HepG2 (cell line): ENCODE data around the gene FNIP2. TPM values are rescaled to one million over a fixed set of nuclear protein-coding genes. Genes with fewer than 3 reads are reported as not detected.

Experiments
- ATAC-seq: fragments of 200-7000 bp; cut with Tn5 transposase; 3 replicates; pipeline ENCODE4 v1.9.1; 2020; ENCODE audit warnings: mild to moderate bottlenecking, moderate library complexity
- BruUV-seq: library from RNA; stranded (reverse); fragments of 400-500 nt; replicated peaks from 2 replicates; lab custom pipeline; 2021; lab: Mats Ljungman, UMichigan
- CTCF ChIA-PET: fragments of 300-600 bp; formaldehyde crosslinking; extraction: SDS; loops from one replicate; lab custom pipeline; 2021; ENCODE audit warnings: low total read pairs, inconsistent platforms, low intra/inter-chr PET ratio; lab: Yijun Ruan, JAX
- POLR2A ChIA-PET: fragments of 350-600 bp; sonication (Branson Sonifier 250); formaldehyde crosslinking; loops from one replicate; lab custom pipeline; 2020; ENCODE audit warnings: antibody characterized with exemption, inconsistent platforms; lab: Yijun Ruan, JAX
- DNase-seq: peaks from one replicate; pipeline ENCODE4 v3.0.0-alpha.2; 2015; ENCODE audit warnings: low spot score
- FAIRE-seq: peaks from 3 replicates; lab custom pipeline; 2011; peaks lifted over from hg19 to GRCh38; lab: Jason Lieb, UNC
- H2AFZ ChIP-seq: one replicate; pipeline ENCODE4 v1.6.1; 2011; ENCODE audit warnings: low read length, inconsistent platforms
- H3K27ac ChIP-seq: fragments of 300-600 bp; 3 replicates; pipeline ENCODE4 v1.8.0; 2011; ENCODE audit warnings: mixed run types, mild to moderate bottlenecking, mixed read lengths, low read length, inconsistent platforms; ENCODE audit not compliant: insufficient read depth; ENCODE audit errors: extremely low read length
- H3K27me3 ChIP-seq, 2 experiments: fragments of 200-600 bp in 1 of 2; 2 replicates in 1 of 2; 3 replicates in 1 of 2; pipeline versions ENCODE4 v1.6.0 to v1.8.0; 2011; ENCODE audit warnings: low read length in 2 of 2, mild to moderate bottlenecking in 2 of 2, moderate library complexity in 2 of 2, inconsistent platforms in 1 of 2; ENCODE audit not compliant: insufficient read depth in 2 of 2, control insufficient read depth in 1 of 2
- H3K36me3 ChIP-seq, 2 experiments: fragments of 200-600 bp in 1 of 2; replicated peaks in 1 of 2; 2 replicates in 1 of 2; 3 replicates in 1 of 2; pipeline versions ENCODE4 v1.5.1 to v1.8.0; 2011; ENCODE audit warnings: low read length in 2 of 2, inconsistent platforms in 1 of 2; ENCODE audit not compliant: insufficient read depth in 2 of 2, control insufficient read depth in 1 of 2
- H3K4me1 ChIP-seq: 2 replicates; pipeline ENCODE4 v1.5.1; 2012; ENCODE audit warnings: low read length, inconsistent platforms; ENCODE audit not compliant: insufficient read depth
- H3K4me2 ChIP-seq: 2 replicates; pipeline ENCODE4 v1.6.0; 2011; ENCODE audit warnings: low read depth, low read length, inconsistent platforms
- H3K4me3 ChIP-seq, 3 experiments: fragments of 200-600 bp in 1 of 3; sonication (generic), shearing (Covaris generic) in 1 of 3; replicated peaks in 1 of 3; 2 replicates each; pipeline ENCODE4 v1.5.1; 2011 to 2016; ENCODE audit warnings: low read length in 3 of 3, inconsistent platforms in 2 of 3, low read depth in 2 of 3, mild to moderate bottlenecking in 2 of 3, control low read depth in 1 of 3, mixed read lengths in 1 of 3; ENCODE audit not compliant: insufficient read depth in 1 of 3
- H3K79me2 ChIP-seq: one replicate; pipeline ENCODE4 v1.6.1; 2011; ENCODE audit warnings: low read length, inconsistent platforms; ENCODE audit not compliant: insufficient read depth
- H3K9ac ChIP-seq: 2 replicates; pipeline ENCODE4 v1.6.0; 2011; ENCODE audit warnings: mild to moderate bottlenecking, low read depth, low read length, inconsistent platforms; ENCODE audit not compliant: insufficient read depth
- H3K9me3 ChIP-seq: 2 replicates; pipeline ENCODE4 v1.5.1; 2012; ENCODE audit warnings: mild to moderate bottlenecking, low read length
- H4K20me1 ChIP-seq: 2 replicates; pipeline ENCODE4 v1.6.0; 2011; ENCODE audit warnings: inconsistent platforms, mild to moderate bottlenecking, low read length, moderate library complexity; ENCODE audit not compliant: insufficient read depth
- BHLHE40 ChIP-seq: IDR thresholded peaks from 2 replicates; pipeline ENCODE4 v1.6.1; 2011; ENCODE audit warnings: low read length, improper control_type of control experiment
- CCAR2 ChIP-seq: fragments of 200-400 bp; formaldehyde crosslinking; optimal IDR thresholded peaks from 2 replicates; pipeline ENCODE3; 2018; ENCODE audit warnings: low read depth, mild to moderate bottlenecking, low read length, moderate library complexity
- HNF4A ChIP-seq: sonication (generic); formaldehyde crosslinking; IDR thresholded peaks from 2 replicates; pipeline ENCODE4 v1.4.0; 2020; ENCODE audit warnings: missing genetic modification reagents
- HNF4G ChIP-seq, 2 experiments: sonication (generic) in 1 of 2; formaldehyde crosslinking in 1 of 2; IDR thresholded peaks; 2 replicates each; pipeline versions ENCODE4 v1.4.0 to v1.6.1; 2011 to 2020; ENCODE audit warnings: borderline replicate concordance in 2 of 2, low read depth in 2 of 2, mild to moderate bottlenecking in 2 of 2, low read length in 1 of 2, missing genetic modification reagents in 1 of 2, moderate library complexity in 1 of 2
- HOXA5 ChIP-seq: sonication (generic); formaldehyde crosslinking; IDR thresholded peaks from 2 replicates; pipeline ENCODE4 v1.4.0; 2020; ENCODE audit warnings: missing genetic modification reagents
- SMAD9 ChIP-seq: sonication (generic); formaldehyde crosslinking; IDR thresholded peaks from 2 replicates; pipeline ENCODE4 v1.5.1; 2020; ENCODE audit warnings: mild to moderate bottlenecking, missing genetic modification reagents
- TEAD3 ChIP-seq: optimal IDR thresholded peaks from 2 replicates; pipeline ENCODE3; 2016; ENCODE audit warnings: borderline replicate concordance
- ZFP37 ChIP-seq: sonication (generic); formaldehyde crosslinking; IDR thresholded peaks from 2 replicates; pipeline ENCODE4 v1.4.0; 2020; ENCODE audit warnings: missing genetic modification reagents, borderline replicate concordance
- ZFYVE20 ChIP-seq: sonication (generic); formaldehyde crosslinking; IDR thresholded peaks from 2 replicates; pipeline ENCODE4 v1.8.0; 2023; ENCODE audit warnings: low read depth, mild to moderate bottlenecking, moderate library complexity, missing genetic modification reagents, borderline replicate concordance
- ZNF251 ChIP-seq: sonication (generic); formaldehyde crosslinking; IDR thresholded peaks from 2 replicates; pipeline ENCODE4 v1.9.0; 2021; ENCODE audit warnings: mild to moderate bottlenecking, missing genetic modification reagents
- ZSCAN25 ChIP-seq: sonication (generic); formaldehyde crosslinking; IDR thresholded peaks from 2 replicates; pipeline ENCODE4 v1.8.0; 2022; ENCODE audit warnings: mild to moderate bottlenecking, missing genetic modification reagents
- WGBS: methylation state at CpG from one replicate; pipeline ENCODE4 v1.1.6; 2017; ENCODE audit warnings: low lambda C conversion rate; 5-methylcytosine and 5-hydroxymethylcytosine counted together
- in situ Hi-C: cut with HindIII; loops from 2 replicates; pipeline ENCODE4 v1.10.0; 2017; ENCODE audit warnings: low pct_unique_long_range_greater_than_20kb; ENCODE audit not compliant: extremely low pct_ligation_motif_present
- intact Hi-C: fragments of 100-400 bp; cut with micrococcal nuclease; formaldehyde crosslinking; loops from one replicate; pipeline ENCODE4 v1.10.0; 2022; ENCODE audit not compliant: unreplicated experiment
- polyA plus RNA-seq, 8 experiments: library from polyadenylated mRNA; depleted of rRNA in 3 of 8; stranded (reverse) in 7 of 8; unstranded in 1 of 8; fragments of >200 nt; fragmentation: Illumina TruSeq in 4 of 8; extraction: Trizol in 4 of 8; gene quantifications; 2 replicates each; pipeline versions ENCODE4 v1.2.1 to v1.2.3, GENCODE V29; 2011 to 2016; ENCODE audit warnings: low read depth in 4 of 8, missing spikeins in 1 of 8, mixed read lengths in 1 of 8; ENCODE audit not compliant: insufficient read depth in 1 of 8
- total RNA-seq, 5 experiments: library from RNA; depleted of rRNA; stranded (reverse); fragments of >200 nt; fragmentation: Illumina TruSeq; extraction: Trizol; gene quantifications; 2 replicates each; pipeline ENCODE4 v1.2.3, GENCODE V29; 2016; ENCODE audit warnings: low read depth in 1 of 5

FNIP2 gene
- total and polyA plus RNA-seq, 2 of the 13 experiments (the other 11 are each of a cell fraction or from before 2014, with no cell fraction given): 15.5 to 21.0 TPM

- H4K20me1 ChIP-seq: no peaks in the 10 kb centered on the region; the same call in 1 of the 2 replicates
- in situ Hi-C loops: no loop called here
- peaks cover 73% of the 10 kb centered on the region for H3K79me2 ChIP-seq
- ChIA-PET CTCF (no interaction called here), POLR2A (no interaction called here)
- H3K4me3 ChIP-seq: no peak overlapping the region
- peaks cover 62% of the 10 kb centered on the region for H3K4me1 ChIP-seq
- intact Hi-C loops: loop anchor here (2.0 kb wide), 1 partner anchor 23 kb away; no protein-coding TSS in a partner anchor
- FAIRE-seq (no peak), DNase-seq (no peak), ATAC-seq (no peak)
- H3K9ac ChIP-seq: no peak overlapping the region
- H2AFZ ChIP-seq: no peak overlapping the region
- TF ChIP-seq ZFP37: no peak
- no peak for TF ChIP-seq BHLHE40
- TF ChIP-seq CCAR2: no peak
- TF ChIP-seq ZFYVE20: no peak
- no peaks in the 10 kb centered on the region for H3K9me3 ChIP-seq
- WGBS: 97% methylated on average over 7 of the region's 7 CpGs
- BruUV-seq: no TSS peak
- no peak overlapping the region for H3K4me2 ChIP-seq
- 0 out of 5 replicates have a peak, but pooled peaks cover 0 to 4% of the 10 kb centered on the region in 2 experiments for H3K36me3 ChIP-seq
- no peaks in the 10 kb centered on the region for H3K27me3 ChIP-seq
- no peak overlapping the region for H3K27ac ChIP-seq
Measured at GRCh38 chr4:158798062-158798461, 29.2 kb downstream of the FNIP2 start.

GRCh38 chr4:158799013-158799770 lies 30.4 kb downstream of the FNIP2 start:
- DNase-seq (no peak), FAIRE-seq (no peak), ATAC-seq (peak; percentile 65)
- H3K9me3 ChIP-seq: no peaks in the 10 kb centered on the region
- in situ Hi-C loops: no loop called here
- H2AFZ ChIP-seq: no peak overlapping the region
- intact Hi-C loops: loop anchor here (2.0 kb wide), 1 partner anchor 22 kb away; no protein-coding TSS in a partner anchor
- H3K36me3 ChIP-seq: 0 out of 5 replicates have a peak, but pooled peaks cover 0 to 4% of the 10 kb centered on the region in 2 experiments
- H3K27me3 ChIP-seq: no peaks in the 10 kb centered on the region
- H3K4me3 ChIP-seq: no peak overlapping the region
- no peak overlapping the region for H3K9ac ChIP-seq
- CTCF ChIA-PET: no interaction called here
- peaks cover 76% of the 10 kb centered on the region for H3K79me2 ChIP-seq
- no TSS peak for BruUV-seq
- TF ChIP-seq ZNF251 (no peak), SMAD9 (CRISPR knock-in tag) (no peak), HNF4G (IDR thresholded peaks at IDR 0.05; ENCODE audit: borderline replicate concordance, low read depth, low read length) (0 out of 2 replicates have a peak, but pooled peaks have one; percentile 25), HNF4G (CRISPR knock-in tag; IDR thresholded peaks at IDR 0.05; ENCODE audit: borderline replicate concordance, low read depth) (no peak), HOXA5 (CRISPR knock-in tag) (no peak), ZSCAN25 (CRISPR knock-in tag) (no peak), HNF4A (CRISPR knock-in tag) (peak; percentile 57), TEAD3 (CRISPR knock-in tag) (peak; percentile 13)
- POLR2A ChIA-PET: interaction anchor here (0.9 to 2.2 kb wide), 2 partner anchors 17 to 20 kb away, joined by 3 to 4 read pairs; no protein-coding TSS in a partner anchor
- peak overlapping the region; percentile 34; the same call in 1 of the 2 replicates for H3K4me2 ChIP-seq
- H3K4me1 ChIP-seq: peaks cover 58% of the 10 kb centered on the region
- H4K20me1 ChIP-seq: no peaks in the 10 kb centered on the region; the same call in 1 of the 2 replicates
- H3K27ac ChIP-seq: no peak overlapping the region
